Cardiac muscle cell (in vitro differentiated cells and primary cell): ENCODE results near the gene MAJIN. TPM values are rescaled to one million over a fixed set of nuclear protein-coding genes. Genes with fewer than 3 reads are reported as not detected.

Experiments used
- DNase-seq, 2 donors: peaks; one replicate each; pipeline versions ENCODE4 v3.0.0 to v3.0.0-alpha.2; 2010 to 2017; ENCODE audit warnings: low read depth in 1 of 2, low spot score in 1 of 2
- H3K27ac ChIP-seq: fragments of 200-600 bp; sonication (generic); 2 replicates; pipeline ENCODE4 v1.5.1; 2016
- H3K27me3 ChIP-seq: fragments of 200-600 bp; sonication (generic); 2 replicates; pipeline ENCODE4 v1.6.0; 2016; ENCODE audit warnings: control low read depth
- H3K36me3 ChIP-seq: fragments of 200-600 bp; sonication (generic); 2 replicates; pipeline ENCODE4 v1.5.1; 2016; ENCODE audit warnings: control low read depth
- H3K4me1 ChIP-seq: fragments of 200-600 bp; sonication (generic); 2 replicates; pipeline ENCODE4 v1.8.1; 2017; ENCODE audit warnings: low read depth, mild to moderate bottlenecking, mixed run types
- H3K4me3 ChIP-seq: fragments of 200-600 bp; sonication (generic); 2 replicates; pipeline ENCODE4 v1.5.1; 2016; ENCODE audit warnings: mild to moderate bottlenecking
- H3K9me3 ChIP-seq: fragments of 200-600 bp; sonication (generic); 2 replicates; pipeline ENCODE4 v1.5.1; 2017; ENCODE audit warnings: low read depth, mild to moderate bottlenecking, control low read depth
- CTCF ChIP-seq: IDR thresholded peaks from 2 replicates; pipeline ENCODE4 v1.5.1; 2012; ENCODE audit warnings: low read depth, mild to moderate bottlenecking, low read length
- polyA plus RNA-seq: library from polyadenylated mRNA; unstranded; fragments of >200 nt; fragmentation: Nextera tagmentation; extraction: Ambion mirVana; gene quantifications from 2 replicates; pipeline ENCODE4 v1.2.1, GENCODE V29; 2016
- total RNA-seq: library from RNA; depleted of rRNA; stranded (reverse); fragments of >200 nt; gene quantifications from 2 replicates; pipeline ENCODE4 v1.2.3, GENCODE V29; 2016

The MAJIN gene
- total and polyA plus RNA-seq, 2 experiments from 2014 or later: 0.06 TPM; not detected in 1

- H3K4me3 ChIP-seq: no peak overlapping the region
- peaks cover under 1% of the 10 kb centered on the region for H3K4me1 ChIP-seq
- no peak for DNase-seq
- no peak overlapping the region for H3K27ac ChIP-seq
- peaks cover 12% of the 10 kb centered on the region for H3K36me3 ChIP-seq
- no peak for TF ChIP-seq CTCF
- no peaks in the 10 kb centered on the region for H3K9me3 ChIP-seq
- H3K27me3 ChIP-seq: no peaks in the 10 kb centered on the region
Measured at GRCh38 chr11:64930340-64930739, 41.6 kb downstream of the MAJIN start.

GRCh38 chr11:64929625-64930024, 42.3 kb downstream of the MAJIN start:
- TF ChIP-seq CTCF: no peak
- Histone ChIP-seq H3K36me3 (peaks cover 12% of the 10 kb centered on the region), H3K27me3 (no peaks in the 10 kb centered on the region), H3K27ac (no peak overlapping the region), H3K4me1 (peaks cover 4% of the 10 kb centered on the region), H3K9me3 (no peaks in the 10 kb centered on the region), H3K4me3 (no peak overlapping the region)
- no peak for DNase-seq

- TF ChIP-seq CTCF: no peak
- no peak for DNase-seq
Measured at GRCh38 chr11:64928957-64929356, 43.0 kb downstream of the MAJIN start.

GRCh38 chr11:64926689-64927088, 45.2 kb downstream of the MAJIN start:
- Histone ChIP-seq H3K4me3 (no peak overlapping the region), H3K27me3 (no peaks in the 10 kb centered on the region), H3K4me1 (peaks cover 8% of the 10 kb centered on the region), H3K9me3 (no peaks in the 10 kb centered on the region), H3K27ac (no peak overlapping the region), H3K36me3 (peaks cover 12% of the 10 kb centered on the region)
- no peak for DNase-seq
- no peak for TF ChIP-seq CTCF

More at GRCh38 chr11:64928957-64929356, 43.0 kb downstream of the MAJIN start:
- Histone ChIP-seq H3K27ac (no peak overlapping the region), H3K9me3 (no peaks in the 10 kb centered on the region), H3K4me1 (peaks cover 4% of the 10 kb centered on the region), H3K4me3 (no peak overlapping the region), H3K36me3 (peaks cover 12% of the 10 kb centered on the region), H3K27me3 (no peaks in the 10 kb centered on the region)

- peaks cover 8% of the 10 kb centered on the region for H3K4me1 ChIP-seq
- H3K9me3 ChIP-seq: no peaks in the 10 kb centered on the region
- H3K27me3 ChIP-seq: no peaks in the 10 kb centered on the region
- peak overlapping the region; percentile 95 for H3K4me3 ChIP-seq
- H3K27ac ChIP-seq: no peak overlapping the region
- TF ChIP-seq CTCF: no peak
- no peak for DNase-seq
- peaks cover 6% of the 10 kb centered on the region for H3K36me3 ChIP-seq
Measured at GRCh38 chr11:64925536-64926436, 46.1 kb downstream of the MAJIN start.
